ENCODE data around the gene NCKAP5.

DNA sequence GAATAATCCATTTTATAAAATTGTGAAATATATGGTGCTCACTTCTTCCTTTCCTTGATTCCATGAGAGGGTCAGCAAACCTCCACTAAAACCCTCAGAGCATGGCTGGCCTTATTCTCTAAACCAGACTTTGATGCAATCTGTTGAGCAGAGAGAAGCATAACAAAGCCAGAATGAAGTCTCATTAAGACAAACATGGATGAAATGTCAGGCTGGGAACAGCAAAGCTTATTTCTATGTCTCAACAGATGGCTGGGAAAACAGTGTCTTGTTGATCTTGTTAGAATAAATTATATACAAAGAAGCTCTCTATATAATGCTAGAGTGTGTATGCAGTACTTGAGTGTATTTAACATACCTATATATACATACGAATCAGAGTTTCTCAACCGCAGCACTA, 671.2 kb downstream of the NCKAP5 start:
- TF ChIP-seq EP300 (IDR thresholded peaks at IDR 0.05; ENCODE audit: borderline replicate concordance) (no peak), CEBPB (IDR thresholded peaks at IDR 0.05) (no peak), ZBTB7A (IDR thresholded peaks at IDR 0.05; ENCODE audit: low read depth) (no peak), TCF12 (IDR thresholded peaks at IDR 0.05; ENCODE audit: low read depth) (no peak), TEAD4 (IDR thresholded peaks at IDR 0.05) (no peak)
- TF ChIP-seq, protein P1, sequence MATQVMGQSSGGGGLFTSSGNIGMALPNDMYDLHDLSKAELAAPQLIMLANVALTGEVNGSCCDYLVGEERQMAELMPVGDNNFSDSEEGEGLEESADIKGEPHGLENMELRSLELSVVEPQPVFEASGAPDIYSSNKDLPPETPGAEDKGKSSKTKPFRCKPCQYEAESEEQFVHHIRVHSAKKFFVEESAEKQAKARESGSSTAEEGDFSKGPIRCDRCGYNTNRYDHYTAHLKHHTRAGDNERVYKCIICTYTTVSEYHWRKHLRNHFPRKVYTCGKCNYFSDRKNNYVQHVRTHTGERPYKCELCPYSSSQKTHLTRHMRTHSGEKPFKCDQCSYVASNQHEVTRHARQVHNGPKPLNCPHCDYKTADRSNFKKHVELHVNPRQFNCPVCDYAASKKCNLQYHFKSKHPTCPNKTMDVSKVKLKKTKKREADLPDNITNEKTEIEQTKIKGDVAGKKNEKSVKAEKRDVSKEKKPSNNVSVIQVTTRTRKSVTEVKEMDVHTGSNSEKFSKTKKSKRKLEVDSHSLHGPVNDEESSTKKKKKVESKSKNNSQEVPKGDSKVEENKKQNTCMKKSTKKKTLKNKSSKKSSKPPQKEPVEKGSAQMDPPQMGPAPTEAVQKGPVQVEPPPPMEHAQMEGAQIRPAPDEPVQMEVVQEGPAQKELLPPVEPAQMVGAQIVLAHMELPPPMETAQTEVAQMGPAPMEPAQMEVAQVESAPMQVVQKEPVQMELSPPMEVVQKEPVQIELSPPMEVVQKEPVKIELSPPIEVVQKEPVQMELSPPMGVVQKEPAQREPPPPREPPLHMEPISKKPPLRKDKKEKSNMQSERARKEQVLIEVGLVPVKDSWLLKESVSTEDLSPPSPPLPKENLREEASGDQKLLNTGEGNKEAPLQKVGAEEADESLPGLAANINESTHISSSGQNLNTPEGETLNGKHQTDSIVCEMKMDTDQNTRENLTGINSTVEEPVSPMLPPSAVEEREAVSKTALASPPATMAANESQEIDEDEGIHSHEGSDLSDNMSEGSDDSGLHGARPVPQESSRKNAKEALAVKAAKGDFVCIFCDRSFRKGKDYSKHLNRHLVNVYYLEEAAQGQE (IDR thresholded peaks at IDR 0.05; ENCODE audit: low read depth) = no peak
- TF ChIP-seq, protein P2, sequence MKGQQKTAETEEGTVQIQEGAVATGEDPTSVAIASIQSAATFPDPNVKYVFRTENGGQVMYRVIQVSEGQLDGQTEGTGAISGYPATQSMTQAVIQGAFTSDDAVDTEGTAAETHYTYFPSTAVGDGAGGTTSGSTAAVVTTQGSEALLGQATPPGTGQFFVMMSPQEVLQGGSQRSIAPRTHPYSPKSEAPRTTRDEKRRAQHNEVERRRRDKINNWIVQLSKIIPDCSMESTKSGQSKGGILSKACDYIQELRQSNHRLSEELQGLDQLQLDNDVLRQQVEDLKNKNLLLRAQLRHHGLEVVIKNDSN (IDR thresholded peaks at IDR 0.05) = no peak
